ENCODE results near the gene GLI3. TPM values are rescaled to one million over a fixed set of nuclear protein-coding genes. Genes with fewer than 3 reads are reported as not detected.

Gene GLI3
- polyA plus RNA-seq, 1 of the 3 experiments (the other 2 are of a cell fraction) = 0.08 TPM

GRCh38 chr7:41938371-41938770 is 298.6 kb downstream of the GLI3 start:
- POLR2A ChIA-PET = no interaction called here
- Histone ChIP-seq H3K9me3 (no peaks in the 10 kb centered on the region), H2AFZ (ENCODE audit: low read depth) (no peak overlapping the region), H3K27ac (ENCODE audit: low read depth in 2 of 2, low read length in 1 of 2) (no peak overlapping the region), H3K4me3 (ENCODE audit: low read depth in 2 of 2, low read length in 1 of 2) (no peak overlapping the region), H3K79me2 (ENCODE audit: insufficient read depth) (no peaks in the 10 kb centered on the region), H3K27me3 (ENCODE audit: insufficient read depth) (no peaks in the 10 kb centered on the region), H3K4me1 (ENCODE audit: control insufficient read depth in 1 of 2, insufficient read depth in 2 of 2, low read depth in 1 of 2, low read length in 1 of 2) (peaks cover 0 to 3% of the 10 kb centered on the region in 2 experiments; a peak in 1 of 4 replicates), H3K9me2 (no peaks in the 10 kb centered on the region), H3K36me3 (replicated peaks in 1 of 2; ENCODE audit: control insufficient read depth in 1 of 2, insufficient read depth in 2 of 2, low read length in 1 of 2) (no peaks in the 10 kb centered on the region), H4K20me1 (ENCODE audit: insufficient read depth) (no peaks in the 10 kb centered on the region), H3K9ac (no peak overlapping the region), H3F3A (replicated peaks; ENCODE audit: insufficient read depth) (no peaks in the 10 kb centered on the region), H3K4me2 (no peak overlapping the region)
- no peak for DNase-seq
- TF ChIP-seq YY1 (IDR thresholded peaks at IDR 0.05; ENCODE audit: low read depth) = no peak
- no peak for TF ChIP-seq FOXJ3 (CRISPR knock-in tag; IDR thresholded peaks at IDR 0.05)
- no peak for TF ChIP-seq TAF1 (IDR thresholded peaks at IDR 0.05; ENCODE audit: borderline replicate concordance, low read depth, low read length)
- TF ChIP-seq RXRA (IDR thresholded peaks at IDR 0.05; ENCODE audit: borderline replicate concordance, low read depth) = no peak
- no peak for TF ChIP-seq NRF1 (IDR thresholded peaks at IDR 0.05; ENCODE audit: low read depth, low read length)
- no peak for TF ChIP-seq TCF12 (IDR thresholded peaks at IDR 0.05)
- no peak for TF ChIP-seq USF2 (IDR thresholded peaks at IDR 0.05; ENCODE audit: borderline replicate concordance, low read depth, low read length)
- no peak for TF ChIP-seq TEAD4 (IDR thresholded peaks at IDR 0.05; ENCODE audit: borderline replicate concordance, insufficient read depth)
- TF ChIP-seq REST (IDR thresholded peaks at IDR 0.05; ENCODE audit: low read depth, low read length) = no peak
- no peak for TF ChIP-seq IRF3 (IDR thresholded peaks at IDR 0.05; ENCODE audit: low read depth, low read length)
- WGBS (ENCODE audit: low lambda C conversion rate) = 47% methylated on average over 2 of the region's 2 CpGs
- CTCF ChIA-PET = no interaction called here

GRCh38 chr7:41933427-41933826 is 303.6 kb downstream of the GLI3 start:
- H3K27me3 ChIP-seq (ENCODE audit: insufficient read depth) = no peaks in the 10 kb centered on the region
- no peak for DNase-seq

More at GRCh38 chr7:41933427-41933826, 303.6 kb downstream of the GLI3 start:
- Histone ChIP-seq H3K4me2 (no peak overlapping the region), H3K9me3 (no peaks in the 10 kb centered on the region), H3K36me3 (replicated peaks in 1 of 2; ENCODE audit: control insufficient read depth in 1 of 2, insufficient read depth in 2 of 2, low read length in 1 of 2) (no peaks in the 10 kb centered on the region), H4K20me1 (ENCODE audit: insufficient read depth) (no peaks in the 10 kb centered on the region), H3K27ac (ENCODE audit: low read depth in 2 of 2, low read length in 1 of 2) (no peak overlapping the region), H3K4me1 (ENCODE audit: control insufficient read depth in 1 of 2, insufficient read depth in 2 of 2, low read depth in 1 of 2, low read length in 1 of 2) (peaks cover 0 to 14% of the 10 kb centered on the region in 2 experiments; a peak in 2 of 4 replicates), H3K9ac (no peak overlapping the region), H3K9me2 (no peaks in the 10 kb centered on the region), H3K79me2 (ENCODE audit: insufficient read depth) (no peaks in the 10 kb centered on the region), H3K4me3 (ENCODE audit: low read depth in 2 of 2, low read length in 1 of 2) (no peak overlapping the region), H3F3A (replicated peaks; ENCODE audit: insufficient read depth) (peaks cover 13% of the 10 kb centered on the region), H2AFZ (ENCODE audit: low read depth) (no peak overlapping the region)
- ChIA-PET CTCF (interaction anchor here (1.7 to 6.8 kb wide), 2 partner anchors 9 to 910 kb away, joined by 4 to 73 read pairs; no protein-coding TSS in a partner anchor), POLR2A (no interaction called here)
- WGBS (ENCODE audit: low lambda C conversion rate) = 90% methylated on average over 4 of the region's 4 CpGs
- no peak for TF ChIP-seq TEAD4 (IDR thresholded peaks at IDR 0.05; ENCODE audit: borderline replicate concordance, insufficient read depth)
- TF ChIP-seq FOXM1 (IDR thresholded peaks at IDR 0.05; ENCODE audit: low read depth) = no peak
- no peak for TF ChIP-seq FOXJ3 (CRISPR knock-in tag; IDR thresholded peaks at IDR 0.05)
- TF ChIP-seq JUND (IDR thresholded peaks at IDR 0.05) = no peak
- TF ChIP-seq GABPA (IDR thresholded peaks at IDR 0.05; ENCODE audit: low read depth) = no peak
- TF ChIP-seq SIN3A (IDR thresholded peaks at IDR 0.05; ENCODE audit: borderline replicate concordance, low read depth, low read length) = no peak
- no peak for TF ChIP-seq GATA2 (CRISPR knock-in tag; IDR thresholded peaks at IDR 0.05)
- TF ChIP-seq RAD21 (IDR thresholded peaks at IDR 0.05; ENCODE audit: low read length) = no peak

All from SK-N-SH (cell line).